Activated CD8-positive, alpha-beta memory T cell treated with anti-CD3 and anti-CD28 coated beads for 24 hours (primary cell): ENCODE results near the gene ITM2C.

ENCODE experiments used
- DNase-seq: peaks from one replicate; pipeline ENCODE4 v3.0.0-alpha.2; 2020

ITM2C gene

GRCh38 chr2:230864605-230865306, at the start of gene ITM2C:
Gene ITM2C (plus strand): TSS chr2:230864942. CDS start chr2:230865026, 84 bp downstream.
- peak; percentile 86 for DNase-seq

- DNase-seq: no peak
These were observed 49.7 kb upstream of the ITM2C start for GRCh38 chr2:230815088-230815487.

- DNase-seq: no peak
These were observed 48.0 kb upstream of the ITM2C start for GRCh38 chr2:230816735-230817134.

GRCh38 chr2:230819433-230819832, 45.3 kb upstream of the ITM2C start:
- DNase-seq: no peak

- DNase-seq: no peak
These were observed 43.3 kb upstream of the ITM2C start for GRCh38 chr2:230821261-230821990.

GRCh38 chr2:230821991-230822520, 42.7 kb upstream of the ITM2C start:
- peak; percentile 56 for DNase-seq

GRCh38 chr2:230823264-230823964, 41.3 kb upstream of the ITM2C start:
- peak; percentile 60 for DNase-seq

GRCh38 chr2:230824406-230824978, 40.2 kb upstream of the ITM2C start:
- peak; percentile 76 for DNase-seq

- DNase-seq: no peak
These were observed 39.4 kb upstream of the ITM2C start for GRCh38 chr2:230825354-230825753.

- peak; percentile 63 for DNase-seq
These were observed 36.9 kb upstream of the ITM2C start for GRCh38 chr2:230827774-230828271.

GRCh38 chr2:230828272-230828961, 36.3 kb upstream of the ITM2C start:
- peak; percentile 66 for DNase-seq

- DNase-seq: peak; percentile 55
These were observed 35.4 kb upstream of the ITM2C start for GRCh38 chr2:230829293-230829692.

GRCh38 chr2:230829959-230830358, 34.8 kb upstream of the ITM2C start:
- DNase-seq: peak; percentile 51

- no peak for DNase-seq
These were observed 34.3 kb upstream of the ITM2C start for GRCh38 chr2:230830428-230830827.

- no peak for DNase-seq
These were observed 24.4 kb upstream of the ITM2C start for GRCh38 chr2:230840301-230840700.

GRCh38 chr2:230842473-230842872, 22.3 kb upstream of the ITM2C start:
- DNase-seq: no peak

GRCh38 chr2:230843132-230843531, 21.6 kb upstream of the ITM2C start:
- DNase-seq: no peak

- no peak for DNase-seq
These were observed 18.4 kb upstream of the ITM2C start for GRCh38 chr2:230846360-230846759.

- DNase-seq: peak; percentile 98
These were observed 16.8 kb upstream of the ITM2C start for GRCh38 chr2:230847883-230848388.

- peak; percentile 91 for DNase-seq
These were observed 14.9 kb upstream of the ITM2C start for GRCh38 chr2:230849633-230850357.

GRCh38 chr2:230850358-230850658, 14.4 kb upstream of the ITM2C start:
- peak; percentile 49 for DNase-seq

GRCh38 chr2:230852113-230852512, 12.6 kb upstream of the ITM2C start:
- no peak for DNase-seq
